HL-60 (cell line): ENCODE data around the gene SELENOT.

Source experiments
- DNase-seq, 2 experiments: peaks; one replicate each; pipeline ENCODE4 v3.0.0-alpha.2; 2010 to 2020; ENCODE audit warnings: low read depth in 1 of 2, low spot score in 1 of 2
- H3K27ac ChIP-seq: fragments of 250-450 bp; sonication (Bioruptor Pico); replicated peaks from 2 replicates; pipeline ENCODE4 v1.5.1; 2020; ENCODE audit warnings: mild to moderate bottlenecking, moderate library complexity
- H3K27me3 ChIP-seq: fragments of 250-450 bp; sonication (Bioruptor Pico); 2 replicates; pipeline ENCODE4 v1.5.1; 2021; ENCODE audit warnings: mild to moderate bottlenecking, moderate library complexity; ENCODE audit not compliant: insufficient read depth, poor library complexity, severe bottlenecking
- H3K4me3 ChIP-seq: replicated peaks from 2 replicates; pipeline ENCODE4 v1.5.1; 2011; ENCODE audit warnings: mild to moderate bottlenecking, control low read depth, low read length; ENCODE audit not compliant: insufficient read depth
- CTCF ChIP-seq: IDR thresholded peaks from one replicate; pipeline ENCODE4 v1.5.1; 2011; ENCODE audit warnings: low read length, control low read depth, inconsistent platforms; ENCODE audit not compliant: insufficient read depth
- GABPA ChIP-seq: IDR thresholded peaks from 2 replicates; pipeline ENCODE4 v1.6.1; 2012; ENCODE audit warnings: low read depth
- POLR2AphosphoS5 ChIP-seq: IDR thresholded peaks from 2 replicates; pipeline ENCODE4 v1.6.1; 2012; ENCODE audit warnings: low read depth
- SPI1 ChIP-seq: IDR thresholded peaks from 2 replicates; pipeline ENCODE4 v1.6.1; 2012; ENCODE audit warnings: low read depth, mild to moderate bottlenecking, borderline replicate concordance
- TF ChIP-seq, protein P1 (sequence below): IDR thresholded peaks from 2 replicates; pipeline ENCODE4 v1.6.1; 2012; ENCODE audit warnings: low read depth; ENCODE audit not compliant: insufficient replicate concordance

SELENOT gene

GRCh38 chr3:150623945-150624344 lies 20.8 kb downstream of the SELENOT start:
- TF ChIP-seq POLR2AphosphoS5 (no peak), SPI1 (no peak), GABPA (no peak), CTCF (no peak)
- TF ChIP-seq, protein P1, sequence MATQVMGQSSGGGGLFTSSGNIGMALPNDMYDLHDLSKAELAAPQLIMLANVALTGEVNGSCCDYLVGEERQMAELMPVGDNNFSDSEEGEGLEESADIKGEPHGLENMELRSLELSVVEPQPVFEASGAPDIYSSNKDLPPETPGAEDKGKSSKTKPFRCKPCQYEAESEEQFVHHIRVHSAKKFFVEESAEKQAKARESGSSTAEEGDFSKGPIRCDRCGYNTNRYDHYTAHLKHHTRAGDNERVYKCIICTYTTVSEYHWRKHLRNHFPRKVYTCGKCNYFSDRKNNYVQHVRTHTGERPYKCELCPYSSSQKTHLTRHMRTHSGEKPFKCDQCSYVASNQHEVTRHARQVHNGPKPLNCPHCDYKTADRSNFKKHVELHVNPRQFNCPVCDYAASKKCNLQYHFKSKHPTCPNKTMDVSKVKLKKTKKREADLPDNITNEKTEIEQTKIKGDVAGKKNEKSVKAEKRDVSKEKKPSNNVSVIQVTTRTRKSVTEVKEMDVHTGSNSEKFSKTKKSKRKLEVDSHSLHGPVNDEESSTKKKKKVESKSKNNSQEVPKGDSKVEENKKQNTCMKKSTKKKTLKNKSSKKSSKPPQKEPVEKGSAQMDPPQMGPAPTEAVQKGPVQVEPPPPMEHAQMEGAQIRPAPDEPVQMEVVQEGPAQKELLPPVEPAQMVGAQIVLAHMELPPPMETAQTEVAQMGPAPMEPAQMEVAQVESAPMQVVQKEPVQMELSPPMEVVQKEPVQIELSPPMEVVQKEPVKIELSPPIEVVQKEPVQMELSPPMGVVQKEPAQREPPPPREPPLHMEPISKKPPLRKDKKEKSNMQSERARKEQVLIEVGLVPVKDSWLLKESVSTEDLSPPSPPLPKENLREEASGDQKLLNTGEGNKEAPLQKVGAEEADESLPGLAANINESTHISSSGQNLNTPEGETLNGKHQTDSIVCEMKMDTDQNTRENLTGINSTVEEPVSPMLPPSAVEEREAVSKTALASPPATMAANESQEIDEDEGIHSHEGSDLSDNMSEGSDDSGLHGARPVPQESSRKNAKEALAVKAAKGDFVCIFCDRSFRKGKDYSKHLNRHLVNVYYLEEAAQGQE: no peak
- H3K4me3 ChIP-seq: no peak overlapping the region
- H3K27me3 ChIP-seq: no peaks in the 10 kb centered on the region
- H3K27ac ChIP-seq: no peak overlapping the region
- no peak for DNase-seq

GRCh38 chr3:150626148-150626930 lies 23.2 kb downstream of the SELENOT start:
- no peak for DNase-seq
- no peak overlapping the region for H3K4me3 ChIP-seq
- H3K27ac ChIP-seq: no peak overlapping the region
- TF ChIP-seq POLR2AphosphoS5 (no peak), SPI1 (no peak)
- H3K27me3 ChIP-seq: no peaks in the 10 kb centered on the region

DNA sequence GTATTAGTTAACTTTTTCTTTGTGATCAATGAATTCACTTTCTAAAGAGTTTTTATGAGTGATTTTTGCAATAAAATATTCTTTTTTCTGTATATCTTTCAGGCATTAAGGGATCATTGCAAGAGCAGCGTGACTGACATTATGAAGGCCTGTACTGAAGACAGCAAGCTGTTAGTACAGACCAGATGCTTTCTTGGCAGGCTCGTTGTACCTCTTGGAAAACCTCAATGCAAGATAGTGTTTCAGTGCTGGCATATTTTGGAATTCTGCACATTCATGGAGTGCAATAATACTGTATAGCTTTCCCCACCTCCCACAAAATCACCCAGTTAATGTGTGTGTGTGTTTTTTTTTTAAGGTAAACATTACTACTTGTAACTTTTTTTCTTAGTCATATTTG lies 24.4 kb downstream of the SELENOT start:
- no peak overlapping the region for H3K4me3 ChIP-seq
- H3K27me3 ChIP-seq: no peaks in the 10 kb centered on the region
- TF ChIP-seq POLR2AphosphoS5 (no peak), SPI1 (no peak), CTCF (no peak), GABPA (no peak)
- TF ChIP-seq, protein P1: no peak
- DNase-seq: no peak
- no peak overlapping the region for H3K27ac ChIP-seq

DNA sequence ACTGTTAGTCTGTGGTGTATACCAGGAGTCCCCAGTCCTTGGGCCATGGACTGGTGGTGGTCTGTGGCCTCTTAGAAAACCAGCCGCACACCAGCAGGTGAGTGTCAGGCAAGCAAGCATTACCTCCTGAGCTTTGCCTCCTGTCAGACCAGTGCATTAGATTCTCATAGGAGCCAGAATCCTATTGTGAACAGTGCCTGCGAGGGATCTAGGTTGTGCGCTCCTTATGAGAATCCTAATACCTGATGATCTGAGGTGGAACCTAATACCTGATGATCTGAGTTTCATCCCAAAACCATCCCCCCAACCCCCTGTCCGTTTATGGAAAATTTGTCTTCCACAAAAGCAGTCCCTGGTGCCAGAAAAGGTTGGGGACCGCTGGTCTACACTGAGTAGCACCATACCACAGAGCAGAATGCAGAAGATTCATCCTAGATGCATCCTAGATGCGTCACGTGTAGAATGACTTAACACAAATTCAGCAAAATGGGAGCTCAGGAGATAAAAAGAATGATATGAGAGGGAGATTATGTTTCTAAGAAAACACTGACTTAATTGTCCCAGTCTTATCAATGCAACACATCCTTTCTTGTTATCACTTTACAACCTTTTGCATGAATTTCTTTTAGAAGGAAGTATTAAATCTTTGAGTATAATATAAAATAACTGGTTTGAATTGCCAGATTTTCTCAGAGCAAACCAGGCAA lies 28.5 kb downstream of the SELENOT start:
- TF ChIP-seq GABPA: no peak
- TF ChIP-seq, protein P1: no peak
- no peak for TF ChIP-seq CTCF
- TF ChIP-seq POLR2AphosphoS5: no peak
- no peak for TF ChIP-seq SPI1
- no peaks in the 10 kb centered on the region for H3K27me3 ChIP-seq
- no peak overlapping the region for H3K4me3 ChIP-seq
- DNase-seq: no peak
- H3K27ac ChIP-seq: no peak overlapping the region
